HG02943 (cell line): ENCODE measurements around the gene FLT3LG.

ENCODE experiments used
- ATAC-seq: cut with Tn5 transposase; IDR thresholded peaks from one replicate; pipeline ENCODE4 v1.9.1; 2021; ENCODE audit warnings: mild to moderate bottlenecking, low read depth, moderate library complexity; ENCODE audit not compliant: unreplicated experiment

The FLT3LG gene

GRCh38 chr19:49507803-49508494 lies 33.9 kb downstream of the FLT3LG start:
- no peak for ATAC-seq

GRCh38 chr19:49512970-49513745 lies 39.1 kb downstream of the FLT3LG start:
- no peak for ATAC-seq

- ATAC-seq: no peak
Measured at GRCh38 chr19:49513746-49514118, 39.7 kb downstream of the FLT3LG start.

- ATAC-seq: no peak
Measured at GRCh38 chr19:49514151-49514550, 40.1 kb downstream of the FLT3LG start.

- ATAC-seq: no peak
Measured at GRCh38 chr19:49515767-49516166, 41.8 kb downstream of the FLT3LG start.

GRCh38 chr19:49518033-49518432 lies 44.0 kb downstream of the FLT3LG start:
- no peak for ATAC-seq

GRCh38 chr19:49520705-49521319 lies 46.8 kb downstream of the FLT3LG start:
- ATAC-seq: no peak

- no peak for ATAC-seq
Measured at GRCh38 chr19:49524812-49525455, 50.9 kb downstream of the FLT3LG start.

- ATAC-seq: no peak
Measured at GRCh38 chr19:49528211-49528771, 54.3 kb downstream of the FLT3LG start.

GRCh38 chr19:49530708-49531107 lies 56.7 kb downstream of the FLT3LG start:
- no peak for ATAC-seq

- no peak for ATAC-seq
Measured at GRCh38 chr19:49533551-49534488, 59.8 kb downstream of the FLT3LG start.

GRCh38 chr19:49534632-49535385 lies 60.8 kb downstream of the FLT3LG start:
- ATAC-seq: no peak
